H1 (cell line): ENCODE measurements around the gene SNAP47. TPM values are rescaled to one million over a fixed set of nuclear protein-coding genes. Genes with fewer than 3 reads are reported as not detected.

Experiments used
- CTCF ChIA-PET: fragments of 300-600 bp; sonication (Branson Sonifier 250); formaldehyde crosslinking; loops from one replicate; lab custom pipeline; 2021; ENCODE audit not compliant: partially characterized antibody; lab: Charles Lee
- POLR2A ChIA-PET: fragments of 300-600 bp; sonication (Branson Sonifier 250); formaldehyde crosslinking; loops from one replicate; lab custom pipeline; 2021; ENCODE audit warnings: inconsistent platforms; ENCODE audit not compliant: partially characterized antibody; lab: Charles Lee
- DNase-seq, 2 experiments: peaks; one replicate each; pipeline versions ENCODE4 v3.0.0 to v3.0.0-alpha.2; 2010 to 2022; ENCODE audit warnings: low spot score in 2 of 2, low read depth in 1 of 2, mixed read lengths in 1 of 2
- FAIRE-seq: peaks from 2 replicates; lab custom pipeline; 2011; peaks lifted over from hg19 to GRCh38; lab: Jason Lieb, UNC
- H2AFZ ChIP-seq: 2 replicates; pipeline ENCODE4 v1.8.1; 2012; ENCODE audit warnings: low read length, inconsistent platforms
- H2AK5ac ChIP-seq: 2 replicates; pipeline ENCODE4 v1.6.1; 2013; ENCODE audit warnings: low read depth, low read length
- H2BK120ac ChIP-seq: replicated peaks from 2 replicates; pipeline ENCODE3; 2013; ENCODE audit warnings: low read depth, low read length, inconsistent platforms
- H2BK12ac ChIP-seq: 2 replicates; pipeline ENCODE4 v1.6.1; 2013; ENCODE audit warnings: low read depth, low read length
- H2BK15ac ChIP-seq: 2 replicates; pipeline ENCODE4 v1.6.1; 2013; ENCODE audit warnings: low read length
- H2BK20ac ChIP-seq: 2 replicates; pipeline ENCODE4 v1.6.1; 2013; ENCODE audit warnings: low read length
- H2BK5ac ChIP-seq: 2 replicates; pipeline ENCODE4 v1.6.1; 2013; ENCODE audit warnings: low read depth, low read length
- H3K14ac ChIP-seq: 2 replicates; pipeline ENCODE4 v1.6.1; 2013; ENCODE audit warnings: inconsistent platforms; ENCODE audit not compliant: insufficient read length
- H3K18ac ChIP-seq: 2 replicates; pipeline ENCODE4 v1.6.1; 2013; ENCODE audit warnings: low read length; ENCODE audit errors: extremely low read depth
- H3K23ac ChIP-seq: 2 replicates; pipeline ENCODE4 v1.6.1; 2013; ENCODE audit warnings: inconsistent platforms; ENCODE audit not compliant: insufficient read length
- H3K23me2 ChIP-seq: 2 replicates; pipeline ENCODE4 v1.6.1; 2013; ENCODE audit warnings: low read depth, low read length
- H3K27ac ChIP-seq: 2 replicates; pipeline ENCODE4 v1.6.1; 2011; ENCODE audit warnings: low read depth, low read length, inconsistent platforms
- H3K27me3 ChIP-seq, 4 experiments: replicated peaks in 1 of 4; 1 replicate in 1 of 4; 2 replicates in 3 of 4; pipeline versions ENCODE4 v1.6.1 to v1.8.1; 2011 to 2013; ENCODE audit warnings: low read length in 3 of 4, mild to moderate bottlenecking in 3 of 4, inconsistent platforms in 2 of 4, mixed read lengths in 2 of 4, moderate library complexity in 1 of 4; ENCODE audit not compliant: control insufficient read depth in 3 of 4, insufficient read depth in 3 of 4; ENCODE audit errors: extremely low read depth in 1 of 4
- H3K36me3 ChIP-seq, 4 experiments: 2 replicates each; pipeline versions ENCODE4 v1.6.1 to v1.8.1; 2011 to 2013; ENCODE audit warnings: mild to moderate bottlenecking in 4 of 4, low read length in 3 of 4, moderate library complexity in 2 of 4, control low read depth in 1 of 4, inconsistent platforms in 1 of 4; ENCODE audit not compliant: insufficient read depth in 4 of 4, control insufficient read depth in 2 of 4
- H3K4ac ChIP-seq: replicated peaks from 2 replicates; pipeline ENCODE3; 2013; ENCODE audit warnings: low read length, low read depth, mixed read lengths, inconsistent platforms; ENCODE audit not compliant: insufficient read length
- H3K4me1 ChIP-seq, 4 experiments: replicated peaks in 1 of 4; 1 replicate in 1 of 4; 2 replicates in 3 of 4; pipeline versions ENCODE4 v1.6.1 to v1.8.1; 2011 to 2013; ENCODE audit warnings: low read length in 3 of 4, inconsistent platforms in 2 of 4, mixed read lengths in 1 of 4; ENCODE audit not compliant: insufficient read depth in 4 of 4, control insufficient read depth in 3 of 4
- H3K4me2 ChIP-seq, 2 experiments: 2 replicates each; pipeline versions ENCODE4 v1.6.1 to v1.8.1; 2011 to 2013; ENCODE audit warnings: low read depth in 2 of 2, low read length in 2 of 2, control low read depth in 1 of 2, inconsistent platforms in 1 of 2, mild to moderate bottlenecking in 1 of 2; ENCODE audit not compliant: insufficient read depth in 1 of 2
- H3K4me3 ChIP-seq, 4 experiments: fragments of 200-600, 300-600 bp in 1 of 4; sonication (generic), shearing (Covaris generic), sonication (Bioruptor Twin) in 1 of 4; 2 replicates each; pipeline versions ENCODE4 v1.5.1 to v1.8.1; 2011 to 2016; ENCODE audit warnings: low read length in 4 of 4, low read depth in 3 of 4, control low read depth in 2 of 4, inconsistent platforms in 2 of 4, mild to moderate bottlenecking in 2 of 4, mixed read lengths in 1 of 4, moderate library complexity in 1 of 4; ENCODE audit not compliant: insufficient read depth in 2 of 4; ENCODE audit errors: extremely low read depth in 1 of 4
- H3K56ac ChIP-seq: replicated peaks from 2 replicates; pipeline ENCODE3; 2013; ENCODE audit warnings: low read depth, mild to moderate bottlenecking, mixed read lengths, low read length, inconsistent platforms; ENCODE audit not compliant: insufficient read length
- H3K79me1 ChIP-seq: 2 replicates; pipeline ENCODE4 v1.6.1; 2013; ENCODE audit warnings: low read depth, low read length, control low read depth
- H3K79me2 ChIP-seq, 2 experiments: 2 replicates each; pipeline versions ENCODE4 v1.6.1 to v1.8.1; 2012 to 2013; ENCODE audit warnings: low read length in 2 of 2, mild to moderate bottlenecking in 2 of 2, inconsistent platforms in 1 of 2; ENCODE audit not compliant: insufficient read depth in 2 of 2, control insufficient read depth in 1 of 2
- H3K9ac ChIP-seq, 4 experiments: replicated peaks in 1 of 4; 1 replicate in 1 of 4; 2 replicates in 3 of 4; pipeline versions ENCODE4 v1.6.1 to v1.8.1; 2011 to 2013; ENCODE audit warnings: low read depth in 3 of 4, low read length in 3 of 4, control low read depth in 2 of 4, mild to moderate bottlenecking in 2 of 4, moderate library complexity in 2 of 4, inconsistent platforms in 1 of 4; ENCODE audit errors: extremely low read depth in 1 of 4
- H3K9me3 ChIP-seq, 2 experiments: 2 replicates each; pipeline versions ENCODE4 v1.6.1 to v1.8.1; 2012 to 2013; ENCODE audit warnings: mild to moderate bottlenecking in 2 of 2, moderate library complexity in 2 of 2, control low read depth in 1 of 2, inconsistent platforms in 1 of 2, low read depth in 1 of 2, low read length in 1 of 2, mixed read lengths in 1 of 2; ENCODE audit not compliant: insufficient read depth in 2 of 2
- H4K20me1 ChIP-seq, 2 experiments: replicated peaks in 1 of 2; 2 replicates each; pipeline versions ENCODE3 to v1.8.1; 2011 to 2013; ENCODE audit warnings: inconsistent platforms in 2 of 2, low read length in 2 of 2, mild to moderate bottlenecking in 1 of 2; ENCODE audit not compliant: insufficient read depth in 2 of 2, control insufficient read depth in 1 of 2
- H4K5ac ChIP-seq: 2 replicates; pipeline ENCODE4 v1.6.1; 2013; ENCODE audit warnings: low read length, low read depth, mixed read lengths, inconsistent platforms; ENCODE audit not compliant: insufficient read length
- H4K8ac ChIP-seq: 2 replicates; pipeline ENCODE4 v1.8.0; 2013; ENCODE audit warnings: mild to moderate bottlenecking, moderate library complexity, low read length, inconsistent platforms; ENCODE audit not compliant: insufficient read depth; ENCODE audit errors: extremely low read depth
- H4K91ac ChIP-seq: replicated peaks from 2 replicates; pipeline ENCODE3; 2013; ENCODE audit warnings: low read length, mixed read lengths, inconsistent platforms; ENCODE audit not compliant: insufficient read length
- CHD1 ChIP-seq: IDR thresholded peaks from 2 replicates; pipeline ENCODE4 v1.6.1; 2012; ENCODE audit warnings: low read depth, low read length, improper control_type of control experiment
- CREB1 ChIP-seq: IDR thresholded peaks from 2 replicates; pipeline ENCODE4 v1.6.1; 2012; ENCODE audit warnings: inconsistent platforms
- EGR1 ChIP-seq: IDR thresholded peaks from 2 replicates; pipeline ENCODE4 v1.6.1; 2011; ENCODE audit warnings: low read depth, low read length, borderline replicate concordance
- EZH2 ChIP-seq: fragments of 200-600 bp; sonication (generic); IDR thresholded peaks from 2 replicates; pipeline ENCODE4 v1.7.1; 2012; ENCODE audit warnings: low read depth, mild to moderate bottlenecking, moderate library complexity, low read length, inconsistent platforms; ENCODE audit not compliant: severe bottlenecking
- GTF2F1 ChIP-seq: IDR thresholded peaks from 2 replicates; pipeline ENCODE4 v1.6.1; 2012; ENCODE audit warnings: low read depth, low read length, improper control_type of control experiment, borderline replicate concordance
- HDAC2 ChIP-seq, 2 experiments: fragments of 300-600 bp in 1 of 2; sonication (generic) in 1 of 2; IDR thresholded peaks; 2 replicates each; pipeline ENCODE4 v1.6.1; 2011 to 2012; ENCODE audit warnings: low read depth in 2 of 2, low read length in 2 of 2, mild to moderate bottlenecking in 2 of 2, moderate library complexity in 2 of 2, borderline replicate concordance in 1 of 2, inconsistent platforms in 1 of 2
- KDM1A ChIP-seq: fragments of 200-600, 300-600 bp; sonication (generic); IDR thresholded peaks from 2 replicates; pipeline ENCODE4 v1.7.1; 2016; ENCODE audit warnings: mild to moderate bottlenecking, low read length, borderline replicate concordance
- MAFK ChIP-seq: IDR thresholded peaks from 2 replicates; pipeline ENCODE4 v1.6.1; 2012; ENCODE audit warnings: low read depth, mild to moderate bottlenecking, improper control_type of control experiment, low read length
- RXRA ChIP-seq: IDR thresholded peaks from 2 replicates; pipeline ENCODE4 v1.6.1; 2011; ENCODE audit warnings: low read depth, mild to moderate bottlenecking, low read length, moderate library complexity; ENCODE audit not compliant: insufficient read depth
- SP1 ChIP-seq: IDR thresholded peaks from 2 replicates; pipeline ENCODE4 v1.6.1; 2011; ENCODE audit warnings: low read depth, low read length
- SP2 ChIP-seq: IDR thresholded peaks from 2 replicates; pipeline ENCODE4 v1.6.1; 2012; ENCODE audit warnings: mild to moderate bottlenecking, low read length, inconsistent platforms
- WGBS, 2 experiments: shearing (Covaris generic) in 1 of 2; methylation state at CpG; one replicate each; pipeline versions ENCODE4 v1.1.6 to v1.1.7; 2013 to 2015; ENCODE audit warnings: low lambda C conversion rate in 2 of 2, mixed read lengths in 2 of 2, inconsistent platforms in 1 of 2, low coverage in 1 of 2, missing lambda C conversion rate in 1 of 2; ENCODE audit not compliant: insufficient replicate concordance in 2 of 2, insufficient coverage in 1 of 2, insufficient read length in 1 of 2; ENCODE audit errors: extremely low coverage in 1 of 2, missing lambda C conversion rate in 1 of 2; 5-methylcytosine and 5-hydroxymethylcytosine counted together
- polyA plus RNA-seq, 7 experiments: library from polyadenylated mRNA; depleted of rRNA in 3 of 7; stranded (reverse) in 5 of 7; unstranded in 2 of 7; fragments of >200 nt in 5 of 7; fragments of 200-250 nt in 2 of 7; gene quantifications; 1 replicate in 5 of 7; 2 replicates in 1 of 7; 4 replicates in 1 of 7; pipeline versions ENCODE4 v1.2.1 to v1.2.3, GENCODE V29; 2011 to 2013; ENCODE audit warnings: missing spikeins in 2 of 7, mixed read lengths in 2 of 7
- total RNA-seq: library from RNA; stranded (reverse); fragmentation: NEBNext Ultra II Directional; extraction: Animal tissue kit (Norgen Biotek cat#: 25700); gene quantifications from 2 replicates; pipeline ENCODE4 v1.2.1, GENCODE V29; 2021
- TF ChIP-seq, protein P1 (sequence below): IDR thresholded peaks from 2 replicates; pipeline ENCODE4 v1.6.1; 2012; ENCODE audit warnings: low read length, inconsistent platforms
- TF ChIP-seq, protein P2 (sequence below): IDR thresholded peaks from 2 replicates; pipeline ENCODE4 v1.6.1; 2012; ENCODE audit warnings: inconsistent platforms

Gene SNAP47
- total and polyA plus RNA-seq, 2 of the 8 experiments (the other 6 are each of a cell fraction or from before 2014, with no cell fraction given), result 37.6 to 42.2 TPM

GRCh38 chr1:227809026-227809425, 73.8 kb downstream of the SNAP47 start:
- H3K4me3 ChIP-seq, result no peak overlapping the region
- no peaks in the 10 kb centered on the region for H3K36me3 ChIP-seq
- H2BK20ac ChIP-seq, result no peak overlapping the region
- peaks cover 11 to 14% of the 10 kb centered on the region in 2 experiments for H3K9me3 ChIP-seq
- H3K56ac ChIP-seq, result no peak overlapping the region
- H3K4me2 ChIP-seq, result no peak overlapping the region
- ChIA-PET CTCF (no interaction called here), POLR2A (no interaction called here)
- no peak overlapping the region for H2AFZ ChIP-seq
- no peak overlapping the region for H2BK5ac ChIP-seq
- H3K27me3 ChIP-seq, result no peaks in the 10 kb centered on the region
- FAIRE-seq (no peak), DNase-seq (no peak)
- H4K8ac ChIP-seq, result no peak overlapping the region
- H4K20me1 ChIP-seq, result no peaks in the 10 kb centered on the region
- H3K4ac ChIP-seq, result no peak overlapping the region
- H3K18ac ChIP-seq, result no peak overlapping the region
- no peaks in the 10 kb centered on the region for H3K79me1 ChIP-seq
- no peak overlapping the region for H4K91ac ChIP-seq
- WGBS, 2 experiments, result 71% methylated on average over 2 of the region's 2 CpGs; no CpG with 5 or more reads in 1 of the 2 experiments
- H4K5ac ChIP-seq, result no peak overlapping the region
- H3K23ac ChIP-seq, result no peak overlapping the region
- H2BK15ac ChIP-seq, result no peak overlapping the region
- no peak overlapping the region for H3K14ac ChIP-seq
- H3K23me2 ChIP-seq, result no peaks in the 10 kb centered on the region
- H3K9ac ChIP-seq, result no peak overlapping the region
- no peak overlapping the region for H2BK120ac ChIP-seq
- H2AK5ac ChIP-seq, result no peak overlapping the region
- no peaks in the 10 kb centered on the region for H3K4me1 ChIP-seq
- no peak overlapping the region for H3K27ac ChIP-seq
- H3K79me2 ChIP-seq, result no peaks in the 10 kb centered on the region
- H2BK12ac ChIP-seq, result no peak overlapping the region
- TF ChIP-seq SP2 (no peak), EGR1 (no peak), RXRA (no peak), CHD1 (no peak), EZH2 (no peak), GTF2F1 (no peak), SP1 (no peak), MAFK (no peak), HDAC2 (IDR thresholded peaks at IDR 0.05; ENCODE audit: borderline replicate concordance in 1 of 2, low read depth in 2 of 2, low read length in 2 of 2) (no peak), KDM1A (no peak), CREB1 (no peak)
- TF ChIP-seq, protein P1, sequence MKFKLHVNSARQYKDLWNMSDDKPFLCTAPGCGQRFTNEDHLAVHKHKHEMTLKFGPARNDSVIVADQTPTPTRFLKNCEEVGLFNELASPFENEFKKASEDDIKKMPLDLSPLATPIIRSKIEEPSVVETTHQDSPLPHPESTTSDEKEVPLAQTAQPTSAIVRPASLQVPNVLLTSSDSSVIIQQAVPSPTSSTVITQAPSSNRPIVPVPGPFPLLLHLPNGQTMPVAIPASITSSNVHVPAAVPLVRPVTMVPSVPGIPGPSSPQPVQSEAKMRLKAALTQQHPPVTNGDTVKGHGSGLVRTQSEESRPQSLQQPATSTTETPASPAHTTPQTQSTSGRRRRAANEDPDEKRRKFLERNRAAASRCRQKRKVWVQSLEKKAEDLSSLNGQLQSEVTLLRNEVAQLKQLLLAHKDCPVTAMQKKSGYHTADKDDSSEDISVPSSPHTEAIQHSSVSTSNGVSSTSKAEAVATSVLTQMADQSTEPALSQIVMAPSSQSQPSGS, result no peak
- TF ChIP-seq, protein P2, sequence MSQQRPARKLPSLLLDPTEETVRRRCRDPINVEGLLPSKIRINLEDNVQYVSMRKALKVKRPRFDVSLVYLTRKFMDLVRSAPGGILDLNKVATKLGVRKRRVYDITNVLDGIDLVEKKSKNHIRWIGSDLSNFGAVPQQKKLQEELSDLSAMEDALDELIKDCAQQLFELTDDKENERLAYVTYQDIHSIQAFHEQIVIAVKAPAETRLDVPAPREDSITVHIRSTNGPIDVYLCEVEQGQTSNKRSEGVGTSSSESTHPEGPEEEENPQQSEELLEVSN, result no peak
